CD14-positive monocyte (primary cell): Measurements from ENCODE around the gene PANX2. TPM values are rescaled to one million over a fixed set of nuclear protein-coding genes. Genes with fewer than 3 reads are reported as not detected.

ENCODE experiments used
- DNase-seq, 3 donors: peaks; one replicate each; pipeline ENCODE4 v3.0.0-alpha.2; 2011 to 2022
- H2AFZ ChIP-seq: 2 replicates; pipeline ENCODE4 v1.6.0; 2012; ENCODE audit warnings: mild to moderate bottlenecking, low read depth, low read length, inconsistent platforms; ENCODE audit not compliant: insufficient read depth, poor library complexity, severe bottlenecking
- H3K27ac ChIP-seq, 2 donors: 1 replicate in 1 of 2; 2 replicates in 1 of 2; pipeline ENCODE4 v1.5.1; 2012 to 2013; ENCODE audit warnings: low read length in 2 of 2, control low read depth in 1 of 2, inconsistent platforms in 1 of 2, low read depth in 1 of 2, mild to moderate bottlenecking in 1 of 2
- H3K27me3 ChIP-seq, 2 donors: one replicate each; pipeline versions ENCODE4 v1.6.0 to v1.6.1; 2011 to 2013; ENCODE audit warnings: low read length in 2 of 2; ENCODE audit not compliant: control insufficient read depth in 2 of 2, insufficient read depth in 2 of 2
- H3K36me3 ChIP-seq, 2 donors: replicated peaks in 1 of 2; 1 replicate in 1 of 2; 2 replicates in 1 of 2; pipeline versions ENCODE4 v1.5.1 to v1.6.1; 2012 to 2013; ENCODE audit warnings: low read length in 2 of 2, control low read depth in 1 of 2, inconsistent platforms in 1 of 2, mild to moderate bottlenecking in 1 of 2; ENCODE audit not compliant: insufficient read depth in 2 of 2, control insufficient read depth in 1 of 2
- H3K4me1 ChIP-seq, 2 donors: 1 replicate in 1 of 2; 2 replicates in 1 of 2; pipeline versions ENCODE4 v1.5.1 to v1.6.1; 2012 to 2013; ENCODE audit warnings: low read length in 2 of 2, control low read depth in 1 of 2, inconsistent platforms in 1 of 2, mild to moderate bottlenecking in 1 of 2, moderate library complexity in 1 of 2; ENCODE audit not compliant: insufficient read depth in 2 of 2, control insufficient read depth in 1 of 2
- H3K4me2 ChIP-seq: replicated peaks from 2 replicates; pipeline ENCODE3; 2012; ENCODE audit warnings: low read length, moderate library complexity, mild to moderate bottlenecking; ENCODE audit not compliant: poor library complexity, severe bottlenecking; ENCODE audit errors: extremely low read depth
- H3K4me3 ChIP-seq, 3 experiments: fragments of 200-600 bp in 1 of 3; sonication (generic) in 1 of 3; replicated peaks in 1 of 3; 1 replicate in 2 of 3; 2 replicates in 1 of 3; pipeline ENCODE4 v1.5.1; 2011 to 2013; ENCODE audit warnings: low read length in 3 of 3, mild to moderate bottlenecking in 3 of 3, control low read depth in 2 of 3, low read depth in 2 of 3, inconsistent platforms in 1 of 3, moderate library complexity in 1 of 3
- H3K79me2 ChIP-seq: 2 replicates; pipeline ENCODE4 v1.6.0; 2012; ENCODE audit warnings: mild to moderate bottlenecking, control low read depth, inconsistent platforms, low read length, moderate library complexity; ENCODE audit not compliant: insufficient read depth
- H3K9ac ChIP-seq: 2 replicates; pipeline ENCODE4 v1.6.0; 2017; ENCODE audit warnings: low read length, mild to moderate bottlenecking; ENCODE audit not compliant: insufficient read depth, poor library complexity, severe bottlenecking
- H3K9me3 ChIP-seq, 2 donors: replicated peaks in 1 of 2; 1 replicate in 1 of 2; 2 replicates in 1 of 2; pipeline versions ENCODE4 v1.5.1 to v1.6.1; 2012 to 2013; ENCODE audit warnings: low read length in 2 of 2, control low read depth in 1 of 2; ENCODE audit not compliant: control insufficient read depth in 1 of 2, insufficient read depth in 1 of 2
- H4K20me1 ChIP-seq: 2 replicates; pipeline ENCODE4 v1.6.0; 2012; ENCODE audit warnings: mild to moderate bottlenecking, low read length, control low read depth, moderate library complexity; ENCODE audit not compliant: insufficient read depth
- H3K27ac Mint-ChIP-seq, 7 donors: one replicate each; pipeline ENCODE4 v1.8.0; 2020; ENCODE audit warnings: mild to moderate bottlenecking in 7 of 7, mixed read lengths in 7 of 7, moderate library complexity in 6 of 7, inconsistent platforms in 2 of 7
- H3K27me3 Mint-ChIP-seq, 3 donors: one replicate each; pipeline ENCODE4 v1.8.0; 2021 to 2022; ENCODE audit warnings: low read depth in 3 of 3, mild to moderate bottlenecking in 3 of 3, mixed read lengths in 3 of 3, moderate library complexity in 3 of 3, inconsistent platforms in 1 of 3
- H3K36me3 Mint-ChIP-seq, 2 donors: one replicate each; pipeline ENCODE4 v1.8.0; 2020; ENCODE audit warnings: mixed read lengths in 2 of 2, inconsistent platforms in 1 of 2, mild to moderate bottlenecking in 1 of 2
- H3K4me1 Mint-ChIP-seq: one replicate; pipeline ENCODE4 v1.8.0; 2020; ENCODE audit warnings: mild to moderate bottlenecking, mixed read lengths
- H3K4me3 Mint-ChIP-seq, 2 donors: one replicate each; pipeline ENCODE4 v1.8.0; 2020; ENCODE audit warnings: mild to moderate bottlenecking in 2 of 2, mixed read lengths in 2 of 2, moderate library complexity in 1 of 2
- H3K9me3 Mint-ChIP-seq, 7 donors: one replicate each; pipeline ENCODE4 v1.8.0; 2020 to 2022; ENCODE audit warnings: mixed read lengths in 7 of 7, mild to moderate bottlenecking in 6 of 7, moderate library complexity in 6 of 7, inconsistent platforms in 2 of 7
- CTCF ChIP-seq: fragments of 200-600 bp; IDR thresholded peaks from one replicate; pipeline ENCODE4 v1.8.0; 2022; ENCODE audit warnings: antibody characterized with exemption, mild to moderate bottlenecking
- WGBS: methylation state at CpG from one replicate; pipeline ENCODE4 v1.1.5; 2013; ENCODE audit warnings: missing lambda C conversion rate; ENCODE audit not compliant: insufficient coverage; 5-methylcytosine and 5-hydroxymethylcytosine counted together
- intact Hi-C, 2 donors: fragments of 100-400 bp; cut with micrococcal nuclease; formaldehyde crosslinking; loops; one replicate each; pipeline versions ENCODE4 v1.15.0 to v1.15.1; 2023
- polyA plus RNA-seq, 3 donors: library from polyadenylated mRNA; depleted of rRNA in 1 of 3; unstranded in 2 of 3; stranded (reverse) in 1 of 3; fragments of 300-500 nt in 2 of 3; fragments of >200 nt in 1 of 3; fragmentation: Illumina TruSeq in 2 of 3; gene quantifications; 1 replicate in 2 of 3; 2 replicates in 1 of 3; pipeline ENCODE4 v1.2.3, GENCODE V29; 2012 to 2021

Gene PANX2
- polyA plus RNA-seq, 3 donors, result 0.05 to 6.0 TPM; not detected in 1

GRCh38 chr22:50183141-50183971 lies 12.8 kb downstream of the PANX2 start:
- H3K9me3 ChIP-seq, result no peaks in the 10 kb centered on the region
- no peaks in the 10 kb centered on the region for H3K36me3 ChIP-seq
- H3K27ac Mint-ChIP-seq, result peak overlapping the region in 5 of 7 donors; percentile 41 to 87 (median 81)
- WGBS, result 85% methylated on average over 15 of the region's 19 CpGs
- DNase-seq, result no peak
- H3K4me3 ChIP-seq, result peak overlapping the region in 1 of 3 experiments; percentile 85
- no peaks in the 10 kb centered on the region for H3K9me3 Mint-ChIP-seq
- peak overlapping the region in 1 of 2 donors; percentile 29 for H3K27ac ChIP-seq
- intact Hi-C loops, result no loop called here
- H3K36me3 Mint-ChIP-seq, result peaks cover 0 to 8% of the 10 kb centered on the region in 2 donors
- H3K79me2 ChIP-seq, result peaks cover 27% of the 10 kb centered on the region
- H4K20me1 ChIP-seq, result no peaks in the 10 kb centered on the region
- H3K4me2 ChIP-seq, result peak overlapping the region; percentile 96
- peaks cover 7 to 13% (median 8%) of the 10 kb centered on the region in 3 donors for H3K27me3 Mint-ChIP-seq
- H2AFZ ChIP-seq, result peak overlapping the region; percentile 83
- H3K27me3 ChIP-seq, result peaks cover 0 to 5% of the 10 kb centered on the region in 2 donors
- H3K9ac ChIP-seq, result peak overlapping the region; percentile 74
- no peak for TF ChIP-seq CTCF
- peaks cover 34 to 52% of the 10 kb centered on the region in 2 donors for H3K4me1 ChIP-seq
- H3K4me1 Mint-ChIP-seq, result peaks cover 33% of the 10 kb centered on the region
- H3K4me3 Mint-ChIP-seq, result peak overlapping the region; percentile 39 to 42

GRCh38 chr22:50184004-50184901 lies 13.7 kb downstream of the PANX2 start:
- peak overlapping the region; percentile 96 for H3K4me2 ChIP-seq
- H3K27ac Mint-ChIP-seq, result peak overlapping the region in 5 of 7 donors; percentile 61 to 87 (median 81)
- H3K27me3 ChIP-seq, result peaks cover 0 to 5% of the 10 kb centered on the region in 2 donors
- peaks cover 42% of the 10 kb centered on the region for H3K4me1 Mint-ChIP-seq
- H3K27ac ChIP-seq, result peak overlapping the region in 1 of 2 donors; percentile 29
- peak overlapping the region; percentile 74 for H3K9ac ChIP-seq
- no peaks in the 10 kb centered on the region for H3K9me3 Mint-ChIP-seq
- 53% methylated on average over 32 of the region's 32 CpGs for WGBS
- intact Hi-C loops, result loop anchor here (2.0 kb wide), 1 partner anchor 17 kb away; the partner anchor contains the start of gene SELENOO (in 2 of the 2)
- H3K4me3 ChIP-seq, result peak overlapping the region in 2 of 3 experiments; percentile 16 to 85
- DNase-seq, result peak in 2 of 3 donors; percentile 53 to 69
- H3K36me3 Mint-ChIP-seq, result peaks cover 8 to 12% of the 10 kb centered on the region in 2 donors
- H4K20me1 ChIP-seq, result no peaks in the 10 kb centered on the region
- peak overlapping the region; percentile 83 for H2AFZ ChIP-seq
- H3K4me3 Mint-ChIP-seq, result peak overlapping the region; percentile 76 to 88
- H3K36me3 ChIP-seq, result no peaks in the 10 kb centered on the region
- no peak for TF ChIP-seq CTCF
- peaks cover 43 to 61% of the 10 kb centered on the region in 2 donors for H3K4me1 ChIP-seq
- H3K9me3 ChIP-seq, result no peaks in the 10 kb centered on the region
- H3K27me3 Mint-ChIP-seq, result peaks cover 6 to 7% (median 7%) of the 10 kb centered on the region in 3 donors
- H3K79me2 ChIP-seq, result peaks cover 36% of the 10 kb centered on the region
